DOHH2 (cell line): ENCODE data around the gene SRMS.

Experiments
- EZH2phosphoT487 ChIP-seq: fragments of 200-600 bp; sonication (generic); IDR thresholded peaks from 2 replicates; pipeline ENCODE4 v1.6.1; 2017; ENCODE audit warnings: borderline replicate concordance, mild to moderate bottlenecking, antibody characterized with exemption, low read length, moderate library complexity, mixed read lengths
- TF ChIP-seq, protein P1 (sequence below): fragments of 200-600 bp; sonication (generic); IDR thresholded peaks from one replicate; pipeline ENCODE4 v1.5.1; 2014; ENCODE audit warnings: antibody characterized with exemption, mild to moderate bottlenecking, low read depth, low read length; ENCODE audit not compliant: poor library complexity, severe bottlenecking

DNA sequence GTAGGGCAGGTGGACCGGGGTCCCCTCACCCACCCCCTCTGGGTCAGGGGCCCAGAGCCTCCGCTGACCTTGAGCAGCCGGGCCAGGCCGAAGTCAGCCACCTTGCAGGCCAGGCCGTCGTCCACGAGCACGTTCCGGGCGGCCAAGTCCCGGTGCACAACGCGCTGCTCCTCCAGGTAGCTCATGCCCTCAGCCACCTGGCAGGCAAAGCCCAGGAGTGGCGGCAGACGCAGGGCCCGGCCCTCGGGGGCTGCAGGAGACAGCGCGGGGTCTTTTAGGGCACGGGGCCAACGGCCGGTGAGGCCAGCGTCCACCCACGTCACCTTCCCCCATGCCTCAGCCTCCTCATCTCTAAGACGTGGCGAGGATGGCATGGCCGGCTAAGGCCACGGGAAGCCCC lies 6.2 kb downstream of the SRMS start:
- TF ChIP-seq, protein P1, sequence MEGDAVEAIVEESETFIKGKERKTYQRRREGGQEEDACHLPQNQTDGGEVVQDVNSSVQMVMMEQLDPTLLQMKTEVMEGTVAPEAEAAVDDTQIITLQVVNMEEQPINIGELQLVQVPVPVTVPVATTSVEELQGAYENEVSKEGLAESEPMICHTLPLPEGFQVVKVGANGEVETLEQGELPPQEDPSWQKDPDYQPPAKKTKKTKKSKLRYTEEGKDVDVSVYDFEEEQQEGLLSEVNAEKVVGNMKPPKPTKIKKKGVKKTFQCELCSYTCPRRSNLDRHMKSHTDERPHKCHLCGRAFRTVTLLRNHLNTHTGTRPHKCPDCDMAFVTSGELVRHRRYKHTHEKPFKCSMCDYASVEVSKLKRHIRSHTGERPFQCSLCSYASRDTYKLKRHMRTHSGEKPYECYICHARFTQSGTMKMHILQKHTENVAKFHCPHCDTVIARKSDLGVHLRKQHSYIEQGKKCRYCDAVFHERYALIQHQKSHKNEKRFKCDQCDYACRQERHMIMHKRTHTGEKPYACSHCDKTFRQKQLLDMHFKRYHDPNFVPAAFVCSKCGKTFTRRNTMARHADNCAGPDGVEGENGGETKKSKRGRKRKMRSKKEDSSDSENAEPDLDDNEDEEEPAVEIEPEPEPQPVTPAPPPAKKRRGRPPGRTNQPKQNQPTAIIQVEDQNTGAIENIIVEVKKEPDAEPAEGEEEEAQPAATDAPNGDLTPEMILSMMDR, result no peak
- TF ChIP-seq EZH2phosphoT487, result no peak
